GM18867 (cell line): Measurements from ENCODE around the gene TBX15.

Source experiments
- ATAC-seq: cut with Tn5 transposase; IDR thresholded peaks from one replicate; pipeline ENCODE4 v1.9.1; 2021; ENCODE audit warnings: mild to moderate bottlenecking, moderate library complexity; ENCODE audit not compliant: unreplicated experiment

Gene TBX15

DNA sequence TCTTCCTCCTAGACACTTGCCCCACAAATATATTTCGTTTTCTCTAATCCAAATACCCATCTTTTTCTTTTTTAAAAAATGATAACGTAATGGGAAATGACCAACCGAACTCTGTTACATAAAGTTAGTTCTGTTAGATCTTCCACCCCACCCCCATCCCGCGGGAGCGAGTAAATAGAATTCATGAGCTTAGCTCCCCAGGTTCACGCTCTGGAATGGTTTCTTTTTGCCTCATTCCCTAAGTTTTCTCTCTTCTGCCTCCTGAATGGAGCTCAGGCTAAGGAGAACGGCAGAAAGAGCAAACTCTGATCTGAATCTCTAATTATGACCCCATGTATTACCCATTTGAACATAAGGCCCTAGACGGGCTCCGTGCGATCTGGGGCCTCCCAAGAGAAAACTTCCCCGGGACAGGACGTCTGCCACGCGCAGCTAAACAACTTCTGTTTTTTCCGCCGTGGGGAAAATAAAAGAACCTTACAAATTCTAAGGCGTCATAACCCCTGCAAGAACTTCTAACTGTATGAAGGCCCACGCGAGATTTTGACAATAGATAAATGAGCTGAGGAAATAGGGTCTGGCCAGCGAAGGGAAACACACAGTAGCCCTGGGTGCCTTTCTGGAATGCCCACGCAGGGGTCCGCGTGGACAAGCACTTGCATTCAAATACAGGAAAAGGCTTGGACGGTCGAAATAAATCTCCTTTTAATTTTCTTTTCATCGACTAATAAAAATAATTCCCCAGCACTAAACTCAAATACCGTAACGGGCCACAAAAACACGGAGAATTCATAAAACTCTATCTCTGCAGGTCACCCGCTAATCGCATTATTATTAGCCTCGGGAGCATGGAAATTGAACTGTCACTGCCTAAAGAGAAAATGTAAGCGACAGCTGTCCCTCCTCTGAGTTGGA is 2.2 kb downstream of the TBX15 start:
- no peak for ATAC-seq

DNA sequence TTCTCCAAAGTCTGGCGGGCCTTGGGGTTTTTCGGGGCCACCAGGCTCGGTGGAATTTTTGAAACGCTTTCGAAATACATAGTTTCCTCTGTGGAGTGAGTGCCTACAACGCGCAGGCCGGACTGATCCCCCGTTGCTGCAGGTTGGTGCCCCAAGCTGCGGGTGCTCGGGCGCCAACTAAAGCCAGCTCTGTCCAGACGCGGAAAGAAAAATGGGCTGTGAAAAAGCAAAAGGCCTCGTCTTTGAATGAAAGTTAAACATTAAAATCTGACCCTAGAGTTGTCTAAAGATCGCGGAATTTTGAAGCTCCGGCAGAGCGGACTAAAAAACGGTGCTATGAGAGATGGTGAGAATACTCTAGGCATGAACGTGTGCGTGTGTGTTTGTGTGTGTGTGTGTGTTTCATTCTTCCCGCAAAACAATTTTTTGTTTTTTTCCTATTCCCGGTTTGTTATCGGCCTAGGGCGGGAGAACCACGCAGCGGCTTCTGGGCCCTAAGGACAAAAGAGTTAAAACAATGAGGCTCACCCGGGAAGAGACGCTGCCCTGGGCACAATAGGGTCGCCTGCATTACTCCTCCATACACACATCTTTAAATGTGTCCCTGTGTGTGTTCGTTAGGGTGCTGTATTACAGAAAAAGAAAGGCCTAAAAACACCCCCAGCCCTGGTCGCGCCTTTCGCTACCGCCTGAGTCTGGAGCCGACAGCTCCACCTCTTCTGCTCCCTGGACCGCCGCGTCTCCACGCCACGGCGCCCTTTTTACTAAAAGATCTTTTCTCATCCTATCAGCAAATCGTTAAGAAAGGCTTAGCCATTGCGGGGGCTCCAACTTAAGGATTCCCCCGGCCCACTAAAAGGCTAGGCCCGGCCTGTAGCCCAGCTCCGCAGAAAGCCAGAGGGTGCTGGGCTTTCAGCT is 3.2 kb downstream of the TBX15 start:
- no peak for ATAC-seq

DNA sequence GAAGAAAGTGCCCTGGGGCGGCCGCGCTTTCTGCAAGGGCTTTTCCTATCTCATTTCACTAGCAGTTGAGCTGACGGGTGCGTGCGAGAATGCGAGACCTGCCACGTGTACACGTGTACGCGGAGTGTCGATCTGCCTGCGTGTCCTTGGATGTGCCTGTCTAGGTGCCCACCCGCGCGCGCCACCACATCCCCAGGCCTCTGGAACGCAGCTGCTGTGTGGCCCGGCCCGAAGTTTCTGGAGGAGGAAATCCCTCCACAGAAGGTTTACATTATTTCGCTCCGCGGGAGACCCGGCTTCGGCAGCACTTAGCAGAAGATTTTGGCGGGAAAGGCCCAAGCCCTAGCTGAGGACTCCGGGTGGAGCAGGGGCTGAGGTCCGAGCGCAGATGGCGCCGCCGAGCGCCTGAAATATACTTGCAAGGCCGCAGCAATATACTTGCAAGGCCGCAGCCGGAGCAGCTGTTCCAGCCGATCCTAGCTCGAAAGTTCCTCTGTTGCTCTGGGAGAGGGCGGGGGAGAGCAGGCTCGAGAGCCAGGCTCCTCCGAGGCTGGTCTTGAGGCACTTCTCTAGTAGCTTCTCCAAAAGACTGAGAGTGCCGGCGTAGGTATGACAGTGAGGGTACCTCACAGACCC is 3.9 kb downstream of the TBX15 start:
- no peak for ATAC-seq

DNA sequence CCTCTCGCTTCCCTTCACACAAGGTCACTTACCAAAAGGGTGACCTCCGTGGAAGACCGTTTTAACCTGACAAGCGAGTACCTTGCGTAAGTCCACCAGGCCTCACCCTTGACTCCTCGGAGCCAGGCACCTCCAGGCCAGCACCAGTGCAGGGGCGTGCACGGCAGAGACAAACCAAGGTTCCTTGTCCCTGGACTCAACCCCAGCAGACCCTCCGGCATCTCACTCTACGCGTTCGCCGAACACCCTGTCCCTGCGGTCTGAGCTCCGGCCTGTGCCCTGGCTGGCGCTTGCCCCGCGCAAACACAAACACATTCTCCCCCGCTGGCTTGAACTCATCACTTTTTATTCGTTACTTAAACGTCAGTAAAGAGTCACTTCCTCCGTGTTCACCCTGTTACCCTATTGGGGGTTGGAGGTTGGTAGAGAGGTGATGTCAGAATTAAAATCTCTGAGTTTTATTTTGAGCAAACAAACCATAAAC is 4.5 kb downstream of the TBX15 start:
- ATAC-seq = no peak

DNA sequence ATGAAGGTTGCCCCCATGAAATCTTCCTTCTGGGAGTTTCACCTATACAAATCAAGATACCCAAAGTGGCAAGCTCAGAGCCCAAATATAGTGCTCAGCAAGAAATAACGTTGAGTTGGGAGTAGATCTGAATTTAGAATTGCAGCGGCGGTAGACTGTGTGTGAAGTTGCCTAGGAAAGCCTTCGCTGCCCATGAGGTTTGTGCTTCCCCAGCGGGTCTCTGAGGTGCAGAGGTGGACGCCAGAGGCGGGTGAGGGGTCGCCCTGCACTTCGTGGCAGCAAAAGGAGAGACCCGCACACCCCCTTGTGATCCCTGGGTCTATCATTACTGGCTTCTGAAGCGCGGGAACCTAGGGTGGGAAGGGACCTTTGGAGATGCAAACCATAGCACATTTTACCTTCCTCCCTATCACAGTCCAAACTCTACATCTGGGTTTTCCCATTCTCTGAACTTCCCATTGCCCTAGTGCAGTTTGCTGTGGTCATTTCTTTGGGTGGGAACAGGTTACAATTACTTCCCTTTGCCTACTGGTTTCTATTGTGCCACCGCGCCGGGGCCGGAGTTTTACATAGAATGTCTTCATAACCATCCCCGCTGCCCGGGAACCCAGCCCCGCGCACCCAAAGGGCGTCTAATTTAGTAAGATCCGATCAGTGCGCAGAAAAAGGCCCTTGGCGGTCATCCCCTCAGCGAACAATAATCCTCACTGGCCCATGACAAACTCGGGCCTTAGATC is 5.2 kb downstream of the TBX15 start:
- no peak for ATAC-seq

DNA sequence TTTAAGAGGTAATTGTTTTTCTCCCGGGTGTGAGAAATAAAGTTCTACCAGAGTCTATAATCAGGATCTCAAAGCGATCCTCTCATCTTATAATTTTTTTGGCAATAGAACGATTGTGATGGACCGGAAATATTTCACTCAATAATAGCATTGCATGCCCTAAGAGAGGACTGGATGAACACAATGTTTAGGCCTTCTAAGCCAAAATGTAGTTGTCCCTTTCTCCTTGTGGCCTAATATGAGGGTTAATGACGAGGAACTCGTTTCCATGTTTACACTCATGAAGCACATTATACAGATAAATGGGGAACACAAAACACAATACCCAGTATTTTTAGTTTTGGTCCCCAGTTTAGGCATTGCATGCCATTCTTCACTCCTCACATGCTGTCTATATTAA is 5.9 kb downstream of the TBX15 start:
- no peak for ATAC-seq

DNA sequence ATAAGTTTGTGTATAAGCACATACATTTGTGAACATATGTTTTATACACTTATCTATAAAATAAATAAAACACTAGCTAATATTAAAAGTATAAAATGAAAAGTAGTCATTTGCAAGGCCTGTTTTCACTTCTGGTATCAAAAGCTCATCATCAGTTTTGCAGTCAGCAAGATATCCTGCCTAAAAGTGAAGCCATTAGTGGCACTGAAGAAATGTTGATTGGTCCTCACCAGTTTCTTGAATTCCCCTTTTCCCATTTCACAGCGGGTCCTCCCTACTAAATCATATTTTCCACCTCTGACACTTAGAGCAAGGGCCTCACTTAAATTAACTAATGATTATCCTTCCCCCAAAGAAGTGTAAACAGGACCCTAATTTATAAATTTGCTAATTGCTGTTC is 6.7 kb downstream of the TBX15 start:
- ATAC-seq = no peak

DNA sequence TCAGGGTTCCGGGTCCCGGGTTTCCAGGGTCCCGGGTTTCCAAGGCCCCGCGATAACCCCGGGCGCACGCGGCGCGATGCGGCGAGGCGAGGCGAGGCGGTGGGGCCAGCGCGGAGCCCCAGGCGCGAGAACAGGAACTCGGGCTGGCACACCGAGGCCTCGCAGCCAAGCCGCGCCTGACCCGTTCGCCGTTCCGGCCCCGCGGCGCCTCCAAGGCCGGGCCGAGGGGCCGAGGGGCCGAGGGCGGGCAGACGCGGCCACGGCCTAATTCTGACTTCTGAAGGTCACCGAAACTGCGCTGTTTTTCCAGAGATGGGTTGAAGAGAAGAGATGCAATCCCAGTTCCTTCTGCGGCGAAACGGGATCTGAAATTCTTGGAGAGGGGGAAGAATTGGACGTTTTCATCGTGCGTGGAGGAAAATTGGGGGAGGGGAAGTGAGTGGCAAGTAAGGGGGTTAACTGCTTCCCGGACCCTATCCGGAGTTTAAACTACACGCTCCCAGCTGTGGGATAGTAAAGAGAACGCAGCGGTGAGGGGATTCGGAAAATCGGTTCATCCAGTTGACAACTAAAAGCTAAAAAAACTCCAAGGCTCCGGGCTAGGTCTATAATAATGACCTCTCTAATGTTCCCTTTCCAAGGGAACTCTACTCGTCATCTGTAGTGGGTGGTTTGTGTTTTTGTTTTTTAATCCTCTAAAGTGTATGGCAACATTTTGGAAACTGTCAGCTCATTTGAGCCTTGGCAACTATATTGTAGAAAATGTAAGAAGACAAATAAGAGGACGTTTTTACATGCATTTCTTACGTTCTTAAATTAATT is 8.2 kb downstream of the TBX15 start:
- no peak for ATAC-seq

DNA sequence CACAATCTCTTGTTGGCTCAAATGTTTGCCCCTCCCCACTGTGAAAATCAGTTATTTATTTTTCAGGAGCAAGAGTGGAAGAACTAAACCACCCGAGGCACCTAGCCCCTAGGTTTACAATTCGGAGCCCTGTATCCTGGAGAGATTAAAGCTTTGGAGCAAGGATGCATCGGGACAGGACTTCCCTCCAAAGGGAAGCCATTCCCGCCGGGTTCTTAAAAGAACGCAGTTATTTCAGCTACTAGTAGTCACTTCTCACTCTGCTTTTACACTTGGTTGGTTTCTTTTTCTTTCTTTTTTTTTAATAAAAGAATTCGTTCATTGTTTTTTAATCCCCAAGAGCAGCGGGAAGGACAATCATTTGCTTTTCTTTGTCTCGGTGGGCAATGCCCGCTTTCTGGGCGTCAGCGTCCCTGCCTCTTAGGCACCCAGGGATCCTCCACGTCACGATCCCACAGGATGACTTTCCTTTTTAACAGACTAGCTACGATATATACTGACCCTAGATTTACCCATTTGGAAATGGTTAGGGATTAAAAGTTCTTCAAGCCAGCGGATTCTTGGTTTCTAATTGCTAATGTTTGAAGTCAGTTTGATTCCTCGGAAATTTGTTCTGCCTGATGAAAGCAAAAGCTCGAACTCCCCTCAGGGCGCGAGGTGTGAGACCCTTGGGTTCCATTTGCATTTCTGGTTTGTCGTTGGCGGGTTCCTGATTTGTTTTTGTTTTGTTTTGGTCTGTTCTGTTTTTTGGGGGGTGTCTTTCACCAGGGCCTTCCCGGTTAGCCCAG is 9.0 kb downstream of the TBX15 start:
- no peak for ATAC-seq

DNA sequence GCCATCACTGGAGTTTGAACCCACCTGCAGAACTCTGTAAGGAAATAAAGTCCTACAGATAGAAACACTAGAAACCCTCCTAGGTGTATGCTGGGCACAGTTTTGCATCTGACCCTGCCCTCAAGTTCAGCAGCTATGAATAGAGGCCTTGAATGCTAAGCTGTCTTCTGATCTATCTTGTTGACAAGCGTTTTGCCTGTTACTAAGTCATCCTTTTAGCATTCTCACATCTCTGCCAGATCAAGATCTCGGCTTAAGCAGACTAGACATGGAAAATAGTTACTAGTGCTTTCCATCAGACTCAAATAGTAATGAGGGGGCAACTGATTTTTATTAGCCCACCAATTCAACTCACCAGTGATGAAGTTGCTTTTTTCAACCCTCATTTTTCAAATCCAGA is 10.5 kb downstream of the TBX15 start:
- ATAC-seq = no peak

DNA sequence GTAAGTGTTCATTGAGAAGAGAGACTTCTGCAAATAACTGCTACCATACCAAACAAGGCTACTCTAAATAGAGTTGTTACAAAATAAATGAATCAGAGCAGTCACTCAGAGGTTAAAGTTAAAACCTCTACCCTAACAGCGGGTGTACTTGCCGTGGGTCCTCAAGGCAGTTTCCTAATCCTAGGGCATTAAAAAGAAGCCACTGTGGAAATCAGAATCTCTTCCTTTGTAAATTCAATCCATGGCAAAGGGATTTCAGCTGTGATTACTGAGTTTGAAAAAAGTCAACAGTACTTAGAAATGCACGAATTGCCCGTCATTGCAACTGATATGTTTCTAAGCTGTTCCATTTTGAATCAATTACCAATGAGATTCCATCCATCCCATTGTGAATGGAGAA is 13.5 kb downstream of the TBX15 start:
- no peak for ATAC-seq

DNA sequence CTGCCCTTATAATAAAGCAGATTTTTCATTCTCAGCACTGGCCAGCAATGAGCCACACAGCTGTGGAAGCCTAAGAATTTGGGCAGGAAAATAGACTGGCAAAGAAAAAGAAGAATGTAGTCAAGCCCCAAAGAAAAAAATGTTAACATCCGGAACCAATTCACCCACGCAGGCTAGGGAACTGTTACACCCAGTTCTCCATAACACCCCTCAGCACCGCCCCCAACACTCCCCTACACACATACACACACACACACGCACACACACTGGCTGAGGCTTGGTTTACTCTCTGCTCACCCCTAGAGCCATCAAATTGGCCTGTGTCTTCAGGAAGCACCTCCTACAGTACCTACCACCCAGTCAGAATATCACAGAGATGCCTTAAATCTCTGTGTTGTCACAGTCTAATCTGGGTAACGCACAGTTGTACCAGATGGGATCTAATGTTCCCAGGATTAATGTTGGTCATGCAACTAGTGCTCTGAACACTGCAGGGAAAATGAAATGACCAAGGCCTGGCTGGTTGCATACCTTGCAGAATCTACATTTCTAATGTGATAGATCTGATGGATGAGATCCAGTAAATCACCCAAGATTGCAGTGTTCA is 14.5 kb downstream of the TBX15 start:
- ATAC-seq = no peak

DNA sequence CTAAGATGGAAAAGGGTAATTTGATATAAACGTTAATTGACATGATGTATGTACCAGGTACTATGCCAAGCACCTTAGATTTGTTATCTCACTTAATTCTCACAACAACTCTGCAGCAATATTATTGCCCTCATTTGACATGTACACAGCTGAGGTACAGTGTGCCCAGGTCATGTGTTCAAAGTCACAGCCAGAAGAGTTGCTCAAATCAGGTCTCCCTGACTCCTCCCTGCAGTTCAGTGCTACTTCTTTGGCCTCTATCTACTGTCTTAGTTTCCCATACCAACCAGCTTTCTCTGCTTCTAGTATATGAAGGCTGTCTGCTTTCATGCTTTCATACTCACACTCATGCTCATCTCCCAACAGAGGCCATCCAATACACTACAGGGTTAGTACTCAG is 15.1 kb downstream of the TBX15 start:
- ATAC-seq = no peak

DNA sequence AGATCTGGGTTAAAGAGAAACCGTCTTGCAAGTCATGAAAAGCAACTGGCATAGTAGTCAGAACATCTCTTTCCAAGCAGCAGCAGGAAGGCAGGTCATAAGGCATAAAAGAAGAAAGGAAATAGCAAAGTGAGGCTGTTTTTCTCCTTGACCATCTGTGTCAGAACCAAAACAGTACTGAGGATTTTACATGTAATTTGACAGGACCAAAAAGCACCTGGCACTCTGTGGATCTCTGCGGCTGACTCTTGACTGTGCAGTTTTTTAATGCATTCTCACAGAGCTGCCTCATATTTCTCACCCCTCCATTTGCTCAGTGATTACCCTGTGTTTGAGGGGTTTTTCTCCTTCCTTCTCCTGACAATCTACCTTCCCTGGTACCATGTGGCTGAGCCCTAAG is 17.7 kb downstream of the TBX15 start:
- ATAC-seq = no peak

DNA sequence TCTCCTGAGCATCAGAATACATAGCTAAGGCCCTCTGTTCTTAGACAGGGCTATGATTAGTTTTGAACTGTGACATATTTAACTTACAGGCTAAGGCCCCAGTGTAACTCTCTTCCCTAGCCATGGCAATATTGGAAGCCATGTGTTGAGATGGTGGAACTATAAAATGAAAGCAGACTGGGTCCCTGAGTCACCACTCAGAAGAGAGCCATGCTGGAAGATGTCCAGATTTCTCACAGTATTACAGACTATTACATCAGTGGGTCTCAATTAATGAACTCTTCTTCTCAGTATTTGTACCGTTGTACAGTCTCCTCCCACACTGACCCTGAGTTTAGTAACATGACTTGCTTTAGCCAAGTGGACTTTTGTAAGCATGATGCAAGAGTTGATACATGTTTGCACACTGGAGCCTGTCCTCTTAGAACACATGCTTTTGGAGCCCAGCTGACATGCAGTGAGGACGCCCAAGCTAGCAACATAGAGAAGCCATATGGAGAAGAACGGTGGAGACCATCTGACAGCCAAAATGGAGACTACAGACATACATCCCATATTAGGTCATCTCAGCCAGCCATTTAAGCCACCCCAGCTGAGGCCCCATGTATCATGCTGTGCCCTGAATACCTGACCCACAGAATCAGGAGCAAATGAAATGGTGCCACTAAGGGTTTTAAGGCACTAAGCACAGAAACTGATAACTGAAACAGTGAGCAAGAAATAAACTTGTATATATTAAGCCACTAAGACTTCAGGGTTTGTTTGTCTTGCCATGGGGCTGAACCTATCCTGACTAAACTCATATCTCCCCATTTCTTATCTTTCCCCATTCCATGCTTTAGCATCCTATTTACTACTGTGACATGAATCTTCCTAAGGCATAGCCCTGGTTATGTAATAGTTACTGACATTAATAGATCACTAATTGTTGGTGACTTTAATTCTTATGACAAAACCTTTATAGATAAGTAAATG is 24.4 kb downstream of the TBX15 start:
- no peak for ATAC-seq

DNA sequence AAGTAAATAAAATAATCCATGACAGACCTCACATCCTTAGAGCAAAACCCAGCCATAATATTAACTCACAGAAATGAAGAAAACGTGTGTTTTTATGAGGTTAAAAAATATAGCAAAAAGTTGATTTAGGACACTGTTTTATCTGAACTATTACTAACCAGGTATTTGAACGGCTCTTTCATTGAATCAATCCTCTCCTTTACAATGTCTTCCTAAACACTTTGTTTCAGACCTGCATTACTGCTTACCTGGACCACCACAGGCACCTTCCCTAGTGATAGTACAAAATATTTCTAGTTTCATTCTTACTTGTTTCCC is 25.0 kb downstream of the TBX15 start:
- no peak for ATAC-seq

DNA sequence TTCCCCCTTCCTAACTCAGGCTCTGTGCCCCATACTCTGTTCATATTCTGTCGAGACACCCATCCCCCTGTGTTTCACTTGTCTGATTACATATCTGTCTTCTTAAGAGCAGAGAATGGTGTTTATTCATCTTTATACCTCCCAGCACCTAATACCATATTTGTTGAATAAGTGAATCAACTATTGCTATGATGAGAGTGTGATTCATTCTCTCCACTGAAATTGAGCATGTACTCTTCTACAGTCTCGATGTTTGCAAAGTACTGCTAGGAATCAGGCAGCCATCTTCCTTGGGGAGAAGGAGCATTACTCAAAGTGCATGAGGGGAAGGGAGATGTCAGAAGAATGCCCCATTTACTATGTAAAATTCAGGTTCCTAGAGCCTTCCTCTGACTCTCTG is 27.0 kb downstream of the TBX15 start:
- ATAC-seq = no peak
